Measurements from ENCODE around the gene PSMB7.

DNA sequence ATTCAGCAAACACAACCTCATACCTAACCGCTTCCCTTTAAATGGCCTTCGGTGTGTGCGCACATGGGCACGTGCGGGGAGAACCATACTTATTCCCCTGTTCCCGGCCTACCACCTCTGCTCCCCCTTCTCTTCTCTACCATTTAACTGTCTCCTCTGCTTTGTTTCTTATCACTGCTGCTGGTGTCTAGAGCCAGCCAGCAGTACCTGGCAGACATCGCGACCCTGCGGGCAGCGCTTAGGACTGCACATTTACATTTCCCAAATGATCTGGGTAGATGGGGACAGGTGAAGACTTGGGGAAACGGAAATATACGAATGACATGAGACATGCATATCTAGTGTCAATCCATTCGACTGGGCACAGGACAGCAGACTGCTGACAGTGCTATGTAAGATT, 56.6 kb downstream of the PSMB7 start:
- no peak for TF ChIP-seq CTCF (IDR thresholded peaks at IDR 0.05)
- no peak for TF ChIP-seq POLR2A (IDR thresholded peaks at IDR 0.05)
- no peak for TF ChIP-seq POLR2AphosphoS5 (IDR thresholded peaks at IDR 0.05)
